Stomach (tissue), 4 donors: Measurements from ENCODE around the gene PRRT1B.

Experiments used
- CTCF ChIP-seq, 7 experiments: fragments of 450-650 bp in 4 of 7; fragments of 200-600 bp in 3 of 7; sonication (generic) in 3 of 7; IDR thresholded peaks; one replicate each; pipeline ENCODE4 v1.5.1; 2016 to 2019; ENCODE audit warnings: antibody characterized with exemption in 7 of 7, control low read depth in 2 of 7, mild to moderate bottlenecking in 1 of 7
- POLR2A ChIP-seq, 4 donors: fragments of 450-650 bp; IDR thresholded peaks; one replicate each; pipeline ENCODE4 v1.6.1; 2016; ENCODE audit warnings: antibody characterized with exemption in 4 of 4, control low read depth in 2 of 4, mild to moderate bottlenecking in 1 of 4, moderate library complexity in 1 of 4
- POLR2AphosphoS5 ChIP-seq, 3 donors: sonication (generic); formaldehyde crosslinking; IDR thresholded peaks; one replicate each; pipeline ENCODE4 v1.6.1; 2016; ENCODE audit warnings: antibody characterized with exemption in 3 of 3

- TF ChIP-seq CTCF (IDR thresholded peaks at IDR 0.05) (no peak), POLR2AphosphoS5 (IDR thresholded peaks at IDR 0.05) (no peak), POLR2A (IDR thresholded peaks at IDR 0.05) (no peak)
Measured at GRCh38 chr9:131539223-131539923, 6.0 kb upstream of the PRRT1B start.
